T-helper 2 cell (primary cell): ENCODE data around the gene LRRC61.
"Not testable (repeated sequence)": the region's sequence is repeated elsewhere in the genome, so short reads cannot be mapped to it uniquely, and the experiment has no call there.

Experiments used
- DNase-seq, 5 experiments: peaks; one replicate each; pipeline versions ENCODE4 v3.0.0 to v3.0.0-alpha.2; 2012 to 2022

Gene LRRC61

DNA sequence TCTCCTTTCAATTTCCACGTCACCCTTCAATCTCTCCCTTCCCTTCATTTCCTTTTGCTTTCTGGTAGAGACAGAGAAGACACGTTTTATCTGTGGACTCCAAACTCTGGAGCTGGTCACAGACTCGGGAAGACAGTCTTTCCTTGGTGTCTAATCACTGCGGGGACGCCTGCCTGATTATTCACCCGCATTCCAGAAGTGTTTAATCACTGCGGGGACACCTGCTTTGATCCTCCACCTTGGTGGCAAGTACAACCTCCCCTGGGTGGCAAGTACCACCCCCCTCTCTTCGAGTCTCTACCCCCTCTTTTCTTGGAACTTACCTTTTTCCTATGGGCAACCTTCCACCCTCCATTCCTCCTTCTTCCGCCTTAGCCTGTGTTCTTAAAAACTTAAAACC is 15.3 kb upstream of the LRRC61 start:
- DNase-seq, result no peak

DNA sequence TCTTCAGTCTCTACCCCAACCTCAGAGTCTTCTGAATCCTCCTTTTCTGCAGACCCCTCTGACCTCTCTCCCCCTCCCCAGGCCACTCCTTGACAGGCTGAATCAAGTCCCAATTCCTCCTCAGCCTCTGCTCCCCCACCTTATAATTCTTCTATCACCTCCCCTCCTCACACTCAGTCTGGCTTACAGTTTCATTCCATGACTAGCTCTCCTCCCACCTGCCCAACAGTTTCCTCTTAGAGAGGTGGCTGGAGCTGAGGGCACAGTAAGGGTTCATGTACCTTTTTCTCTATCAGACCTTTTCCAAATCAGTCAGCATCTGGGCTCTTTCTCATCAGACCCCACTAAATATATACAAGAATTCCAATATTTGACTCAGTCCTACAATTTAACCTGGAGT is 14.6 kb upstream of the LRRC61 start:
- no peak for DNase-seq

DNA sequence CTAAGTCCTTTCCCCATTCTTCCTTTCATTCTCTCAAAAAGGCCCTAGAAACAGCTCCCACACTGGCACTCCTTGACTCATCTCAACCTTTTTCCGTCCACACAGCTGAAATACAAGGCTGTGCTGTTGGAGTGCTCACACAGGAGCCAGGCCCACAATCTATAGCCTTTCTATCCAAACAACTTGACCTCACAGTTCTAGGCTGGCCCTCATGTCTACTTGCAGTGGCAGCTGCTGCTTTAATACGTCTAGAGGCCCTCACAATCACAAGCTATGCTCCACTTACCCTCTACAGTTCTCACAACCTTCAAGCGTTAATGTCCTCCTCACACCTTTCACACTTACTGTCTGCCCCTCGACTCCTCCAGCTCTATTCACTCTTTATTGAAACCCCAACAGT is 12.0 kb upstream of the LRRC61 start:
- no peak for DNase-seq

DNA sequence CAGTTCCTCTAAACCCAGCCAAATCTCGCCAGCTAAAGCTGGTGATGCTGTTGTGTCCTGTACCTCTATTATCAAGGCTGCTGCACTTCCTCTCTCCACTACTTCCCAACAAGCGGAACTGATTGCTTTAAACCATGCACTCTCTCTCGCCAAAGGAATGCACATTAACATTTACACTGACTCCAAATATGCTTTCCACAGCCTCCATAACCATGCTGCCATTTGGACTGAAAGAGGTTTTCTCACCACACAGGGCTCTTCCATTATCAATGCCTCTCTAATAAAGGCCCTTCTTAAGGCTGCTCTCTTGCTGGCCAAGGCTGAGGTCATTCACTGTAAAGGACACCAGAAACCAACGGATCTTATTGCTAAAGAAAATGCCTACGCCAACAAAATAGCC is 11.4 kb upstream of the LRRC61 start:
- DNase-seq, result no peak

DNA sequence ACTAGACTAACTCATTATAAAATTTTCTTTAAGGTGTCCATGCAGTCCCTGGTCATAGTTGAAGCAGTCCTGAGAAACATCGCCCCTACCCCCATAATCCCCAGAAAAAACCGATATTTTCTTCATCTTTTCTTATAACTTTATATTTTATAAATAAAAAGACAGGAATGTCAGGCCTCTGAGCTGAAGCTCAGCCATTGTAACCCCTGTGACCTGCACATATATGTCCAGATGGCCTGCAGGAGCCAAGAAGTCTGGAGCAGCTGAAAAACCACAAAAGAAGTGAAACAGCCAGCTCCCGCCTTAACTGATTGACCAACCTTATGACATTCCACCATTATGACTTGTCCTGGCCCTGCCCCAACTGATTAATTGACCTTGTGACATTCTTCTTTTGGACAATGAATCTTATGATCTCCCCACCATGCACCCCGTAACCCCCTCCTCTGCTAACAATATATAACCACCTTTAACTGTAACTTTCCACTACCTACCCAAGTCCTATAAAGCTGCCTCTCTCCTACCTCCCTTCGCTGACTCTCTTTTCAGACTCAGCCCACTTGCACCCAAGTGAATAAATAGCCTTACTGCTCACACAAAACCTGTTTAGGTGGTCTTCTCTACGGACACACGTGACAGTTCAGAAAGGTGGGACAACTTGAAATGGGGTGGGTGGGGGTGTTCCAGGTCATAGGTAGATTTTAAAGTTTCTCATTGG is 10.3 kb upstream of the LRRC61 start:
- not testable (repeated sequence) for DNase-seq

DNA sequence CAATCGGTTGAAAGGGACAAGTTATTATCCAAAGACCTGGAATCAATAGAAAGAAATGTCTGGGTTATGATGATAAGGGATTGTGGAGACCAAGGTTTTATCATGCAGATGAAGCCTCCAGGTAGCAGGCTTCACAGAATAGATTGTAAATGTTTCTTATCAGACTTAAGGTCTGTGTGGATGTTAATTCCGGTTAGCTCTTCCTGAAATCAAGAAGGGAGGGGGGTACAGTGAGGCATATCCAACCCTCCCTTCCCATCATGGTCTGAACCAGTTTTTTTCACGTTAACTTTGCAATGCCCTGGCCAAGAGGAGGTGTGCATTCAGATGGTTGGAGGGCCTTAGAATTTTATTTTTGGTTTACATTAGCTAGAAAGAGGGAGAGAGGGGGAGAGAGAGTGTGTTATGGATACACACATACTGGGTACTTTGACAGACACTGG is 9.8 kb upstream of the LRRC61 start:
- DNase-seq, result no peak

DNA sequence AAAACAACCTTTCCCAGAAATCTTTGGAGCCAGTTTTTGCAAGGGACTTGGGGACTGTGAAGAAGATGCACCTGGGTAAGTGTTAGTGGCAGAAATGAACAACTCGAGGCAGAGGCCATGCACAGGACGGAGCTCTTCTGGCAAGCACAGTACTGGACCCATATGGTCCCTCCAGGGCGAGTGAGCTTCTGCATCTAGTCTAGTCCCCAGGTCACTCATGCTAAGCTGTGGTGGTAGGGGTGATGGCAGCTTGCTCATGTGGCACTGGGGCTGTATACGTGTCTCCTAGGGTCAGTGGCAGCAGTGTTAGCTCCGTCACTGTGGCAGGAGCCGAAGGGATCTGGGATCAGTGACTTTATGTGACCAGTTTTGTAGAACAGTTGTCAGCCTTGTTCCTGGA is 9.3 kb upstream of the LRRC61 start:
- DNase-seq, result no peak

DNA sequence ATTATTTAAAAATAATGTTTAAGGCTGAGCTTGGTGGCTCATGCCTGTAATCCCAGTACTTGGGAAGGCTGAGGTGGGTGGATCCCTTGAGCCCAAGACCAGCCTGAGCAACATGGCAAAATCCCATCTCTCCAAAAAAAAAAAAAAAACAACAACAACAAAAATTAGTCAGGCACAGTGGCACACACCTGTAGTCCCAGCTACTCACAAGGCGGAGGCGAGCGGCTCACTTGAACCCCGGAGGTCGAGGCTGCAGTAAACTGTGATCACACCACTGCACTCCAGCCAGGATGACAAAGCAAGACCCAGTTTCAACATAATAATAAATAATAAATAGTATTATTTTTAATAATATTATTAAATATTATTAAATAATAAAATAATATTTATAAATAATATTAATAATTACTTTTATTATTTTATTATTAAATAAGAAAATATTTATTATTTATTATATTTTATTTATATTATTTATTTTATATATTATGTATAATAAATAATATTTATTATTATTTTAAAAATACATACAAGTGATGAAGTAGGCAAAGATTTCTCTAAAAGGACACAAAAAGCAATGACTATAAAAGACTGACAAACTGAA is 8.4 kb upstream of the LRRC61 start:
- DNase-seq, result no peak

DNA sequence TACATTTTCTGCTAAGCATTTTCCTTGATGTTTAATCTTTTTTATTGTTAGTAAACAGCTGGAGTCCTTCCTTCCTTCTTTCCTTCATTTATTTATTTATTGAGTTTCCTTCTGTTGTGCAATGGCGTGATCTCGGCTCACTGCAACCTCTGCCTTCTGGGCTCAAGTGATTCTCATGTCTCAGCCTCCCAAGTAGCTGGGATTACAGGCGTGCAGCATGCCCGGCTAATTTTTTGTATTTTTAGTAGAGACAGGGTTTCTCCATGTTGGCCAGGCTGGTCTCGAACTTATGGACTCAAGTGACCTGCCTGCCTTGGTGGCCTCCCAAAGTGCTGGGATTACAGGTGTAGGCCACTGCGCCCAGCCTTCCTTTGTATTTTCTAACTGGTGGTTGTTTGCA is 6.2 kb upstream of the LRRC61 start:
- DNase-seq, result not testable (repeated sequence)

DNA sequence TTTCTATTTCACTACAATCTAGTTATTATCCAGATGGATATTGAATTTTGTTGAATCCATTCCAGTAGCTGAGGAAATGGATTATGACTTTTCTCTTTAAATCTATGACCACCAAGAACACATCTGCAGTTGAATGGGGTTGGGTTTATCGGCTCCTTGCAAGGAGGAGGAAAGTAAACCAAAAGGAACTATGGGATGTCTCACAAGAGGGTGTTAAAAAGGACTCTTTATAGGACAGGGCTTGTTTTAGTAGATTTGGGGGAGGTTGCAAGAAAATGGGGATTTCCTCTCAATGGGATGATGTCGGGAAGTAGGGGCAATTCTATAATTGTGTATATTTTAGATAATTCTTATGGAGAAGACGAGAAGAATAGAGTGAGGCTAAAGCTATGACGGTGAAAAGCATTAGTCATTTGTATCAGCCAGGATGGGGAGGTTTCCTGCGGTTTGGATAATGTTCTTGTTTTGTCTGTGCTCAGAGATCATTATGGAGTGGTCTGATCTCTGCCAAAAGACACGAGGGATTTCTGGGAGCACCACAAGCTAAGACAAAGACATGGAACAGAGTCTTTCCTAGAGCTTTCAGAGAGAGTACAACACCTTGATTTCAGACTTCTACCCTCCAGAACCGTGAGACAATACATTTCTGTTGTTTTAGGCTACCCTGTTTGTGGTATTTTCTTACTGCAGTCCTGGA is 5.3 kb upstream of the LRRC61 start:
- DNase-seq, result no peak

DNA sequence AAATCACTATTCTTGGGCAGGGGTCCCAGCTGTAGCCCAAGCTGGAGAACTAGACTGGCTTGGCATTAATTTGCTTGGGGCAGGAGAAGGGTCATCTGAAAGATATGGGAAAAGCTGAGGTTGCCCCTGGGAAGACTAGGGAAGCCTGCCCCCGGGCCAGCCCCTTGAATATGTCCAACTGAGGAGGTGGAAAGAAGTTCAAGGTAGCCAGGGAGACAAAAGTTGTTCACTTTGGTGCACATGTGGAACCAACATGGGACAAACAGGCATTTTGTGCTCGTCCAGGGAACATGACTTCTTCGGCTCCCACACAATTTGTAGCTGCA is 1.4 kb upstream of the LRRC61 start:
- DNase-seq, result no peak

DNA sequence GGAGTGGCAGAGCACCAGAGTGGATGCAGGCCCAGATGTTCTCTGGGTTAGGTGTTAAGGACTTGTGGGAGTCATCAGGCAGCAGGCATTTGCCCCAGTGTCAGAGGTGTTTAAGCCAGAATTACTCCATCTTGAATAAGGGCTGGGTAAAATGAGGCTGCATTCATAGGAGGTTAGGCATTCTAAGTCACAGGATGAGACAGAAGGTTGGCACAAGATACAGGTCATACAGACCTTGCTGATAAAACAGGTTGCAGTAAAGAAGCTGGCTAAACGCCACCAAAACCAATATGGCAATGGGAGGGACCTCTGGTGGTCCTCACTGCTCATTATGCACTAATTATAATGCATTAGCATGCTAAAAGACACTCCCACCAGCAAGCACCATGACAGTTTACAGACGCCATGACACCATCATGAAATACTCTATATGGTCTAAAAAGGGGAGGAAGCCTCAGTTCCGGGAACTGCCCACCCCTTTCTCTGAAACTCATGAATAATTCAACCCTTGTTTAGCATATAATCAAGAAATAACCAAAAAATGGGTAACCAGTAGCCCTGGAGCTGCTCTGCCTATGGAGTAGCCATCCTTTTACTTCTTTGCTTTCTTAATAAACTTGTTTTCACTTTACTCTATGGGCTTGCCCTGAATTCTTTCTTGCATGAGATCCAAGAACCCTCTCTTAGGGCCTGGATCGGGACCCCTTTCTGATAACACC is 882 bp upstream of the LRRC61 start:
- peak in 3 of 5 experiments; percentile 23 to 94 (median 28) for DNase-seq

DNA sequence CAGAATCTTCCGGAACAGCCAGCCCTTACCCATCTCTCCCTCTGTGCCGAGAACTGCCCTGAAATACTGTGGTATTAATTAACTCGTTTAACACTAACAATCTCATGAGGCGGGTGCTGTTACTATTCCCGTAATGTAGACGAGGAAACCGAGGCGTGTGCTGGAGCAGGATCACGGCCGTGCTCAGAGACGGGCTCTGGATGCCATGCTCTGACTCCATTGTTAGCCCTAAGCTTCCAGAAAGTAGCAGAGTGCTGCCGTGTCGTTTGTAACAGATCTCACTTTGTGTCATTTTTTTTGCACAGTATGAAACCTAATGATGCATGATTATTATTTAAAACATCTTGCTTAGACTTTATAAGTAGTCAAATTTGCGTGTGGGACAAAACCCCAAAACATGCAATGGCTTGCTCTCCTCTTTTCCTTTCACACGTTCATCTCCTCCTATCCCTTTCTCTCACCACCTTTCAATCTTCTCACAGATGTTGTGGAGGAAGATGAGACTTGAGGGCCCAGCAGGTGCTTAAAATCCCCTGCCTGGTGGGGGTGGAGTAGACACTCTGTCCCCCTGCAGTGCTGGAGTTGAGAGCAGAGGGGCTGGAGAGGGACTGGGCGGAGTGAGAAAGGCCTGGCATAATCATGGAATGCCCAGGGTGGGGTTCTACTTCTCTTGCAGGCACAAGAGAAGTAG is 672 bp downstream of the LRRC61 start:
- peak in 1 of 5 experiments; percentile 56 for DNase-seq

DNA sequence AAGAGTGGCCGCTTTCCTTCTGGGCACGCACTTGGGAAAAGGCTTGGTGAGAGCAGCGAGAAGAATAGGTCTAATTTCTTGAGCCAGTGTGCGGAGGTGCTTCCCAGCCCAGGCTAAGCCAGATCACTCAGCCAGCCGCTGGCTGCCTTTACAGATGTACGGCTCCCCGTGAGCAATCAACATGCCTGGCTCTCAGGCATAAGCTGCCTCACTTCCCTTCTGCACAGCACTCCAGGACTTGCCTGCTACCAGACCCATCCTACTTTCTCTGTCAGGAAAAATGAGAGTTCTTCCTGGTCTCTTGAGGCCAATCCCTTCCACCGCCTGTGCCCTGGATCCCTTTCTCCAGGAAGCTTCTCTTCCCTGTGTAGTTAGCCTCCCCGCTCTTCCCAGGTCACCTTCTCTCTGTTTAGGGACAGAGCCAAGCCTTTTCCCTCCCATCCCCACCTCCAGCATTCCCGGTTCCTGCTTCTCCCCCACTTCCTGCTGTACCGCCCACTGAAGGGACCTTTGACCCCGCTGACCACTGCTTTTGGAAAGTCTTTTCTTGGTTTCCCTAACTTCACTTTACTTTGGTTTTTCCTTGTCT is 1.3 kb downstream of the LRRC61 start:
- peak in 1 of 5 experiments; percentile 9 for DNase-seq

DNA sequence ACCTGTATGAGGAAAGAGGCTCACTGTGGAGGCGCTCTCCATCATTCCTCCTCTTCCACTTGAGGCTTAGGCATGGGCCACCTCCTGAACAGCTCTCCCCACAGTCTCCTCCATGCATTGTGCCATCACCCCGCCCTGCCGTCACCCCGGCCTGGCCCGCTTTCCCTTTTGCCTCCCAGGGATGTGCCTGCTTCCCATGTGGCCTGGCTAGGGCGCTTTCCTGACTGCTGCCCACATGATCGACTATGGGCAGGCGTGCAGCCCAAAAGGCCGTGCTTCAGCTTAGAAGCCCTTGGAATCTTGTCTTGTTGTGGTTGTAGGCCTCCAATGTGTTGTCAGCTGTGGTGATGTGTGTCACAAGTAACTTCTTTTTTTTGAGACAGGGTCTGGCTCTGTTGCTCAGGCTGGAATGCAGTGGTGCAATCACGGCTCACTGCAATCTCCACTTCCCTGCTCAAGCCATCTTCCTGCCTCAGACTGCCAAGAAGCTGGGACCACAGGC is 2.0 kb downstream of the LRRC61 start:
- DNase-seq, result no peak

DNA sequence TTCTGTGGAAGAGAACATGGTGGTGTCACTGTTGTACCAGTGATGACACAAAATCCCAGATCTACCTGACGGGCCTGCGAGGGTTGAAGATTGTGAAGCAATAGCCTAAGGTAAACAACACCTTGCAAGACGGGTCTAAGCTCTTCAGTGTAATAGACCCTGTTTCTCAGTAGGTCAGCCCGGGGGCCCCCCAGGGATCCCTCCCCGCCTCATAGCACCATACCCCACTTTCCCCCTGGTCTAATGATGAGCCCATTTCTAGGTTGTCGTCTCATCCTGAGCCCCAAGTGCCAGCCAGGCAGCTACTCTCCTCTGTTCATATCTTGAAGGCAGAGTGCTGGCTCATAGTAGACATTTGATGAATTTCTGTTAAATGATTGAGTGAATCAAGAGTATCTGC is 2.7 kb downstream of the LRRC61 start:
- DNase-seq, result no peak

DNA sequence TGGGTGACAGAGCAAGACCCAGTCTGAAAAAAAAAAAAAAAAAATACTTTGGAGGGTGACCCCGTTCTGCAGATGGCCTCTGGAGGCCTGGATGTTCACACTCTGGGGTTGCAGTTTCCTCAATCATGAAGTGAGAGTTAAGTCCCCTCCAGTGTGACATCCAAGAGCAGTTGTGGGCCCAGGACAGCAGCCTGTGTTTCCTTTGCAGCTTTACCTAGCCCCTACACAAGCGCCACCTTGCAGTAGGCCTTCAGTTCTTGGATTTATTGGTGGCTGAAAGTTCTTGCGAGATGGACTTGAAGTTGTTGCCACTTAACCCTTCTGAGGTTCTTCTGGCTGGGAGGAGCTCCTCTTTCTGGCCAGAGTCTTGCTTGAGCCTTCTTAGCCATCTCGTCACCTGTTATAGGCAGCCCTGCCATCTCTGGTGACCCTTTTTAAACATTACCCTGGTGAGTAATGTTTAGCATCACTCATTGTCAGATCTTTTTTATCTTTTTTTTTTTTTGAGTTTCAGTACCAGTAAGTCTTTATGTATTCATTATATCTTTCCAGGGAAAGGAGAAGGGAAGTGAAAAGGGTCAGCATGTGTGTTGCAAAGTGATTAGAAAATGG is 3.6 kb downstream of the LRRC61 start:
- DNase-seq, result no peak

DNA sequence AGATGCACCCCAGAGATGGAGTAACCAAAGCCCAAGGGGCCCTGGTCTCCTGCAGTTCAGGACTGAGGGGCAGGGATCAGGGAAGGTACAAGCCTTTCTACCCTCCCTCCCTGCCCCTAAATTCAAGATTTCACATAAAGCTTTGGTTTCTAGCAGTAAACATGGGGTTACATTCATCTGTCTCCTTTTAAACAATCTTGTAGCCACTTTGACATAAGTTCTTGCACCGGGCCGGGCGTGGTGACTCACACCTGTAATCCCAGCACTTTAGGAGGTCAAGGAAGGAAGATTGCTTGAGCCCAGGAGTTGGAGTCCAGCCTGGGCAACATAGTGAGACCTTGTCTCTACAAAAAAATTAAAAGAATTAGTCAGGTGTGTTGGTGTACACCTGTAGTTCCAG is 4.2 kb downstream of the LRRC61 start:
- DNase-seq, result no peak

DNA sequence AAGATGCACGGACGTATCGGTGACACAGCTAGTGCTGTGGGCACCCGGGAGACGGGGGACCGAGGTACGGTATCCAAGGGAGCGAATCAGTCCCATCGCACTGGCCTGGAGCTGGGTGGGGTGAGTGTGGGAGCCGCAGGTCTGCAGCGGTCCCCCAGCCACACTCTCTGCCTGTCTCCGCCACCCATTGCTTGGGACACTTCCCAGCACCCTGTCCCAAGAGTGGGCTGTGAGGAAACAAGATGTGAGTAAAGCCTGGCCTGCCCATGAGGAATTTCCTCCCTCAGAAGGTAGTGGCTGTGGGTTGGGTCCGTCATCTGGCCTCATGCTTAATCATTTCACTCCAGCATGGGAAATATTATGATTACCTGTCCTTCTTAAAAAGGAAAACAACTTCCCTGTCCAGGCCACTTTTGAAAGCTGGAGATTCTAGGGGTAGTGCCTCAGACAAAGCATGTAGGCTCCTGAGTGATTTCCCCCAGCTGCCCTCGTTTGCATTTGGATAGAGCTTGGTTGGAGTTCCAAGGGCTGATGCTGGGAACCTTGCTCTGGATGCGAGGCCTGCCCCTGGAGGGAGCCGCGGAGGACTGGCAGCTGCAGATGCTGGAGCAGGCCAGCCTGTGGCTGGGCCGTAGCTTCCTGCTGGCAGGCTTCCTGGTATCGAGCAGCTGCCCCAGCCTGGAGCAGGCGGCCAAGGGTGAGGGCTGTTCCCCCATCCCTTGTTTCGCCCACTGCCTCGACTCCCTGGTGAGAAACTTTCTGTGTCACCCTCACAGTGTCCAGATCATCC is 6.4 kb downstream of the LRRC61 start:
- no peak for DNase-seq

DNA sequence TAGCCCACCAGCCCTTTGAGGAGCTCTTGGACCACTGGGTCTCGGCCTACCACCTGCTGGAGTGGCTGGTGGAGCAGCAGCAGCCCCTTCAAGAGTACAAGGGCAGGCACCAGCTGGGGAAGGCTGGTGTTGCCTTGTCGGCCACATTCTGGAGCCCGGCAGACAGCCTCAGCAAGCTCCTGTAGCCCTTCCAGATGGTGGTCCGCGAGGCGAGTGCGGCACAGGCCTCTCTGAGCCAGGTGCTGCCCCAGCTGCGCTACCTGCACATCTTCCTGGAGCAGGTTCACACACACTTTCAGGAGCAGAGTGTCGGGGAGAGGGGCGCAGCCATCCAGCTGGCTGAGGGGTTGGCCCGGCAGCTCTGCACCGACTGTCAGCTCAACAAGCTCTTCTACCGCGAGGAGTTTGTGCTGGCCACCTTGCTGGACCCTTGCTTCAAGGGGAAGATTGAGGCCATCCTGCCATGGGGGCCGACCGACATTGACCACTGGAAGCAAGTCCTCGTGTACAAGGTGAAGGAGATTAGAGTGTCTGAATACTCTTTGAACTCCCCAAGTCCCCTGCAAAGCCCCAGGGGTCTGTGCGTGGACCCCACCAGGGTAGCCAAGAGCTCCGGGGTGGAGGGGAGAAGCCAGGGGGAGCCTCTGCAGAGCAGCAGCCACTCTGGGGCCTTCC is 7.2 kb downstream of the LRRC61 start:
- DNase-seq, result no peak
